Erythroblast (primary cell): ENCODE results near the gene GDF3.
A peak's percentile ranks its signal among the peaks of the same experiment; 100 is the strongest.
"Not testable (repeated sequence)": the region's sequence is repeated elsewhere in the genome, so short reads cannot be mapped to it uniquely, and the experiment has no call there.

Source experiments
- DNase-seq, 2 experiments: peaks; one replicate each; lab custom pipeline; 2025; lab: John Stamatoyannopoulos, UW
- GATA1 ChIP-seq: IDR thresholded peaks from 2 replicates; pipeline ENCODE4 v1.6.1; 2011; ENCODE audit warnings: low read depth, mild to moderate bottlenecking, control low read depth, low read length, moderate library complexity
- POLR2A ChIP-seq: IDR thresholded peaks from 2 replicates; pipeline ENCODE4 v1.6.1; 2011; ENCODE audit warnings: mild to moderate bottlenecking, low read length

Gene GDF3

DNA sequence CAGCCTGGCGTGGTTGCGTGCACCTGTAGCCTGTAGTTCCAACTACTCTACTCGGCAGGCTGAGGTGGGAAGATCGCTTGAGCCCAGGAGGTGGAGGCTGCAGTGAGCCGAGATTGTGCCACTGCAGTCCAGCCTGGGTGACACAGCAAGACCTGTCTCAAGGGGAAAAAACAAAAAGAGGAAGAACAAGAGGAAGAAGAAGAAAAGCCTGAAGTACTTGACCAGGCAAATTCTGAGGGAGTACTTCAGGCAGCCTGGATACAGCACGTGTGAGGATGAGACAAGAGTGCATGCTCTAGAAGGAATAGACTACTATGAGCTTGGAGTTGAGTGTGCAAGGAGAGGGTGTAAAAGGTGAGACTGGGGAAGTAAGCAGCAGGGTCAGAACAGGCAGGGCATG is 1.8 kb downstream of the GDF3 start:
- TF ChIP-seq POLR2A (no peak), GATA1 (no peak)
- no peak for DNase-seq

DNA sequence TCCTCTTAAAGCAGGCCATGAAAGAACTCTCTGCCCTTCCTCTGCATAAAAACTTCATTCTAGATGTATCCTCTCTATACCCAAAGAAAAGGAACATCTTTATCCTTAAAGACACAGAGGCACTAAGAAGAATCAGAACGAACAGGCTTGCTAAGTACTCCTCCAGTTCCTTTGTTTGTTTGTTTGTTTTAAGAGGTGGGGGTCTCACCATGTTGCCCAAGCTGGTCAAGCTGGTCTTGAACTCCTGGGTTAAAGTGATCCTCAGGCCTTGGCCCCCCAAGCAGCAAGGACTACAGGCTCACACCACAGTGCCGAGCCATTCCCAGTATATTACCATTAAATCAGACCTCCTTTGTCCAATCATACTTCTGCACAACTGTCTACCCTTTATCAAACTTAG is 14.0 kb downstream of the GDF3 start:
- no peak for TF ChIP-seq POLR2A
- no peak for TF ChIP-seq GATA1
- no peak for DNase-seq

DNA sequence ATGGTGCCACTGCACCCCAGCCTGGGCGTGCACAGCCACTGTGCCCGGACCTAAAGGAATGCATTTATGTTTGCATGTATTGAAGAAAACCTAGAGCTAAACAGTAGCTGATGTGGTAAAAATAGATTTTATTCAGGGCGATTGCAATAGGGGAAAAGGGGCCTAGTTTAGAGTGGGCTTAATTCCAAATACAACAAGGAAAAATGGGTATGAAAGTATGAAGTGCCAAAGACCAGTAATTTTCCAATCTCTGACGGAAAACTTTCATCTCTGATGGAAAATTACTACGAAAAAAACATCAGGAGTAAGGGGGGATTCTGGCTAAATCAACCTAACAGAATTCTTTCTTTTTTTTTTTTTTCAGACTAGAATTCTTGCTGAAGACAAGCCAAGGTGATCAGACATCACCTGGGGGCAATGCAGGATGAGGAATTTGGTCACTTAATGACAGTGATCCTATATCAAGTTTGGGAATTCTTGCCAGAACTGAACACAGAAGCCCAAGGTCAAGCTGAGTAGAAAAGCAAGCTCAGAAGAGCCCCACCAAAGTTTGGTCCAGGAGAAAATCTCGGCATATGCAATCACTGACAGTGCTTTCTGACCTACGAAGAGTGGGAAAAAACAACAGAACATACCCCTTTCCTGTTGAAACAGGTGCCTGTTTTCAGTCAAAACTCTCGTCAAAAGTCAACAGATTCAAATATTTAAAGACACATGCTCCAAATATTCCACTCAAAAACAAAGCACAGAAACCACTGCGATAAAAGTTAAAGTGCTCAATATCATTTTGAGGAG is 16.1 kb downstream of the GDF3 start:
- DNase-seq, result no peak
- no peak for TF ChIP-seq GATA1
- no peak for TF ChIP-seq POLR2A

DNA sequence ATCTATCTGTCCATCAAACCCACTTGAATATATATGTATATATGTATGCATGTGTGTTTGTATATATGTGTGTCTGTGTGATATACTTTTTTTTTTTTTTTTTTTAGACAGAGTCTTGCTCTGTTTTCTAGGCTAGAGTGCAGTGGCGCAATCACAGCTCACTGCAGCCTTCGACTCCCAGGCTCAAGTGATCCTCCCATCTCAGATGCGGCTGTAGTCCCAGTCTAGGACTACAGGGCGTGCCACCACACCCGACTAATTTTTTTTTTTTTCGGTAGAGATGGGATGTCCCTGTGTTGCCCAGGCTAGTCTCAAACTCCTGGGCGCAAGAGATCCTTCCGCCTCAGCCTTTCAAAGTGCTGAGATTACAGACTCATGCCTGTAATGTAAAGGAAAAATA is 16.8 kb downstream of the GDF3 start:
- no peak for TF ChIP-seq POLR2A
- no peak for TF ChIP-seq GATA1
- no peak for DNase-seq

DNA sequence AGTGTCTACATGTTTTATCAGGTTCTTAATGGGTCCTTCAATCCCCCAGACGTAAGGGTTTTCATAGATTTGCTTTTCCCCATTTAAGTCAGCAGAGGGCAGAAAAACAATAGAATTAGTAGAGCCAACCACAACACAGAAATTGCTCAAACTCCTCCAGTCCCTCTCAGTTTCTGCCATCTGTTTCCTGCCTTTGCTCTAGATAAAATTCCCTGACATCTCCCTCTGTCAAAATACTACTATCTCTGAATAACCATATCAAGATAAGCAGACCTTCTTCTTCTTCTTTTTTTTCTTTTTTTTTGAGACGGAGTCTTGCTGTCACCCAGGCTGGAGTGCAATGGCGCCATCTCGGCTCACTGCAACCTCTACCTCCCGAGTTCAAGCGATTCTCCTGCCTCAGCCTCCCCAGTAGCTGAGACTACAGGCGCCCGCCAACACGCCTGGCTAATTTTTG is 18.1 kb downstream of the GDF3 start:
- peak; percentile 13 for TF ChIP-seq GATA1
- DNase-seq, result peak; percentile 66 to 91

DNA sequence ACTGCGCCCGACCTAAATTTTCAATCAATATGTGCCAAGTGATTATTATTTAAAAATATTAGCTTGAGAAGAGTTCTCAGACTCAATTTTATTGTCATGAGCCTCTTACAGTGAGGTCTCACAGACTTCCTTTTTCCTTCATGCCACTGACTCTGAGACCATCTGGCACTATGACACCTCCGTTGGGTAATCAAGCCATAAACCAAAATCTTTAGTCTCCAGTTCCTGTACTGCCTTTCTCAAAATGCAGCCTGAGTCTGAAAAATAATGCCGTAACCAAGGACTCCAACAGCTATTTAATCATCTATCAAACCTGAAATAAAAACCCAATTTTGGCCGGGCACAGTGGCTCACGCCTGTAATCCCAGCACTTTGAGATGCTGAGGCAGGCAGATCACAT is 20.1 kb downstream of the GDF3 start:
- DNase-seq, result not testable (repeated sequence)

DNA sequence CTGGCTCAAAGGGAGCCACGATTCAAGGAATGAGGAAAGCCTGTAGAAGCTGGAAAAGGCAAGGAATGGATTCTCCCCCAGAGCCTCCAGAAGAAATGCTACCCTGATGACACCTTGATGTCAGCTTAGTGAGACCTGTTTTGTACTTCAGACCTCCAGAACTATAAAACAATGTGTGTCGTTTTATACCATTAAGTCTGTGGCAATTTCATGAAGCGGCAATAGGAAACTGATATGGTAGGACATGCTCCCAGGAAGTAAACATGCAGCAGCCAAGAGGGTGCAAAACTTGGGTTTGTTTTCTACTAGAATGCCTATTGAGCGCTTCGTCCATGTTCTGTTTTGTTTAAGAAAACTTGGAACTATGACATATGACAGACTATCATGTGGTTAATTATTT is 27.4 kb downstream of the GDF3 start:
- DNase-seq, result no peak
- no peak for TF ChIP-seq GATA1

DNA sequence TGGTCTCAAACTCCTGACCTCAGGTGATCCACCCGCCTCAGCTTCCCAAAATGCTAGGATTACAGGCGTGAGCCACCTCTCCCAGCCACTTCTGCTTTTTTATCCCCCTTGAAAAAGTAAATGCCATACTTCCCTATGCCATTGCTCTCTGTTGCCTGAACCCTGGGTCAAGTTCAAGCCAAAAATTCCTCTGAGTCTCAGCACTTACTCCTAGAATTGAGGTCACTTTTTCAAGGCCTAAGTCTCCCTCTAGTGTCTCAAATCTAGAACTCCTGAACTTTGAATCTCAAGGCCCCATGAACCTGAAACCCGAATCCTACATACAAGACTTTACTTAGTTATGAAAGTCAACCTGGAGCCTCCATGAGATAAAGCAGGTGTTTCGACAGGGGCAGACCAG is 28.4 kb downstream of the GDF3 start:
- TF ChIP-seq POLR2A (no peak), GATA1 (no peak)
- peak; percentile 12 to 19 for DNase-seq

DNA sequence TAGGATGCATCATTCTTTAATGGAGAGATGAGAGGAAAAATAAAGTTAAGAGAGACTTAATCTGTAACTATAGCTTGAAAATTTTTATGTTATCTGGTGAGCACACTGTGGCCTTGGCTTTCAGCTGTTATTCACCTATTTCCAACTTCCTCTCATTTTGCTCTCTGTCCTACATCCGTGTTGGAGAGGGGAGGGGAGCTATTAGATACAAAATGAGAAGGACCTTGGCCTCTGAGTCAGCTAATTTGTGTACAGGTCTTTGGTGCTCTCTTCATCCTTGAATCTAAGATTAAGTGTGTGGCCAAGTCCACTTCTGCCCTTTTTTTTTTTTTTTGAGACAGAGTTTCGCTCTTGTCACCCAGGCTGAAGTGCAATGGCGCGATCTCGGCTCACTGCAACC is 29.0 kb downstream of the GDF3 start:
- DNase-seq, result no peak
- TF ChIP-seq POLR2A, result no peak
- TF ChIP-seq GATA1, result no peak

DNA sequence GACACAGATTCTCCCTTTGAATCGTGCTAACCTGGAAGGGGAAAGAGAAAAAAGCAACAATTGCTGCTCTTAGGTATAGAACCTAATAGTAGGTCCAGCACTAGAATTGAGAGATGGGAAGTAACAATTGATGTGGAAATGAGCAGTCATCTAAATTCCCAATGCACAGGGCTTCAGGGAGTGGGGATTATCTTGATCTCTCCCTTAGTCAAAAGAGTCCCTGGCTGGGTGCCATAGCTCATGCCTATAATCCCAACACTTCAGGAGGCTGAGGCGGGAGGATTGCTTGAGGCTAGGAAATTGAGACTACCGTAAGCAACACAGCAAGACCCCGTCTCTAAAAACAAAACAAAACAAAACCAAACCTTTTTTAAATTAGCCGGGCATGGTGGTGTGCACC is 33.8 kb downstream of the GDF3 start:
- TF ChIP-seq GATA1 (no peak), POLR2A (no peak)
- no peak for DNase-seq

DNA sequence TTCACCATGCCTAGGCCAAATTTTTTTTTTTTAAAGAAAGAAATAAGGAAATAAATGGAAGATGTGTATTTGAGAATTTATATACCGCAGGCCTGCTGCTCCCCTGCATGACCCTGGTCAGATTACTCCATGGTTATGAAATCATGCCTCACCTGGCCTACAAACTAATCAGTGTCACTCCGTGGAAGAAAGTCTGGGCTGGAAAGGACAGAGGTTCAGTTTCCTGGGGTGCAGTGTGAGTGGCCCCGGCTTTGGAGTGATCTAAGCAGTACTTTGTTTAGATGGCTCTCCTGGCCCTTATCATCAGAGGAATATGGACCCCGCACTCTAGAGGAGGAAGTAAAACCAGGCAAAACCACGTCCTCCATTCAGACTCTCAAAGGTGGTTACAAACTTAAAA is 39.5 kb downstream of the GDF3 start:
- no peak for TF ChIP-seq GATA1
- no peak for TF ChIP-seq POLR2A
- no peak for DNase-seq

DNA sequence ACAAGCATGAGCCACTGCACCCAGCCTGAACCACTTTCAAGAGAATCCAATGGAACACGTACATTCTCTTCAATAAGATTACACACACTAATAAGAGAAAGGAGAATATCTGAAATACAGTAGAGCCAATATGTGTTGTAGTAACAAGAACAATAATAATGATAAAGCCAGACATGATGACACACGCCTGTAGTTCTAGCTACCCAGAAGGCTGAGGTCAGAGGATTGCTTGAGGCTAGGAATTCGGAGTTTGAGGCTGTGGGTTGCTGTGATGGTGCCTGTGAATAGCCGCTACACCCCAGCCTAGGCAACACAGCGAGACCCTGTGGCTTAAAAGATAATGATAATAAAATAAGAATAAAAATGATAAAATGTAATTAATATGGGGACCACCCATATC is 45.5 kb downstream of the GDF3 start:
- no peak for TF ChIP-seq POLR2A
- TF ChIP-seq GATA1, result no peak
- DNase-seq, result no peak

DNA sequence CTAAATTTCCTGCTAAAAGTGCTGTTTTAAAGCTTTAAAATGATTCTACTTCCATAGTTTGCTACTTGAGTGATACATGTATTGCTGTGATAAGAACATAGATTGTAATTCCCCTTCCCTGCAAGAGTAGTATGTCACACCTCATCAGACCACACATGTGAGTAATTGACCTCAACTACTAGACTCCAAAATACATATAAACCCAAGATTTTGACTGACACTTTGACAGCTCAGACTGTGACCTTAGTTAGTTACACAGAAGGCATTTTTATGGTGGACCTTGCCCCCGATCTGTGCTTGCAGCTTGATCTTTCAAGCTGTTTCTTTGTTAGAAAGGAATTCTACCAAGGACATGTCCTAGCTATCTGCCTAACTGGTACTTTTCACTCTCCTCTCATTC is 48.5 kb downstream of the GDF3 start:
- no peak for DNase-seq
- TF ChIP-seq GATA1 (no peak), POLR2A (no peak)

DNA sequence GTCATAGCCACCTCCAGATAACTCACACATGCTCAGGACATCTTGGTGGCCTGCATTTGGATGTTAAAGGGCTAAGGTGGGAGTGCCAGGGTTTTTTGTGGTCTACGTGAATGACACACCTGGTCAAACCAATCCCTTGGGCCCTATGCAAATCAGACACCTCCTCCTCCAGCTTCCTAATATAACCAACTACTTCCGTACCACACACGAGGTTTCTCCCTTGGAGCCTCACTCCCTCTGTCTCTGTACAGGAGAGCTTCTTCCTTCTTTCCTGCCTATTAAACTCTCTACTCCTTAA is 49.4 kb downstream of the GDF3 start:
- DNase-seq, result no peak
- no peak for TF ChIP-seq GATA1
- TF ChIP-seq POLR2A, result no peak

DNA sequence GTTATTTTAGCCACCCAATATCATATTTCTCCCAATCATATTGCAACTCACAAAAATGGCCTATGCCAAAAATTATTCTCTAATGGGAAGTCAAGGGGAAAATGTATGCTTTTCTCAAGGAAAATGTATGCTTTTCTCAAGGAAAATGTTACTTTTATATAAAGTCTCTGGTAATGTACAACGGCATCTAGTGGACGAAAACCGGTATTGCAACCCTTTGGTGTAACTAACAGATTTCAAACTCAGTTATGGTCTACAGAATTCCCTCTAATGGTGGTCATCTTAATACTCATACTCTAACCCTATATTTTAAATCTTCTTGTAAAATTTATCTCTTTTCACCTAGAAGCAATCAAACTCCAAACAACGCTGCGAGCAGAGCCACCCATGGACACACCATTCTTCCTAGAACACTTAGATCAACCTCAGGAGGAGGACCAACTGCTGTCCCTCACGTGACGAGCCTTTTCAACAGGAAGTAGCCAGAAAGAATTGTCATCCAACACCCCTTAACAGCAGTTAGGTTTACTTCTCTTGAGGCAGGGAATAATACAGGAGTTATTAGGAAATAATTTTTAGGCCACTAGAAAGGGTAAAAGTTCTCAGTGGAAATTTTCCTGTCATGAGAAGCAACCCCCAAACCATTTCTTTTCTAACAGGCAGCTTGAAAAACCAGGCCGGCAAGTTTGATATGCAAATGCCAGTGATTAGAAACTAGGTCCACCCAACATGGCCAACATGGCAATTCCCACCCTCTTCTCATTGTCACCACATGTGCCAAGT is 50.0 kb downstream of the GDF3 start:
- DNase-seq, result peak; percentile 25 to 53
- TF ChIP-seq POLR2A (no peak), GATA1 (no peak)
